Measurements from ENCODE around the gene POR.
"Not testable (repeated sequence)": the region's sequence is repeated elsewhere in the genome, so short reads cannot be mapped to it uniquely, and the experiment has no call there.

POR gene

GRCh38 chr7:75887669-75888369, 27.1 kb upstream of the POR start:
- TF ChIP-seq, protein P1, sequence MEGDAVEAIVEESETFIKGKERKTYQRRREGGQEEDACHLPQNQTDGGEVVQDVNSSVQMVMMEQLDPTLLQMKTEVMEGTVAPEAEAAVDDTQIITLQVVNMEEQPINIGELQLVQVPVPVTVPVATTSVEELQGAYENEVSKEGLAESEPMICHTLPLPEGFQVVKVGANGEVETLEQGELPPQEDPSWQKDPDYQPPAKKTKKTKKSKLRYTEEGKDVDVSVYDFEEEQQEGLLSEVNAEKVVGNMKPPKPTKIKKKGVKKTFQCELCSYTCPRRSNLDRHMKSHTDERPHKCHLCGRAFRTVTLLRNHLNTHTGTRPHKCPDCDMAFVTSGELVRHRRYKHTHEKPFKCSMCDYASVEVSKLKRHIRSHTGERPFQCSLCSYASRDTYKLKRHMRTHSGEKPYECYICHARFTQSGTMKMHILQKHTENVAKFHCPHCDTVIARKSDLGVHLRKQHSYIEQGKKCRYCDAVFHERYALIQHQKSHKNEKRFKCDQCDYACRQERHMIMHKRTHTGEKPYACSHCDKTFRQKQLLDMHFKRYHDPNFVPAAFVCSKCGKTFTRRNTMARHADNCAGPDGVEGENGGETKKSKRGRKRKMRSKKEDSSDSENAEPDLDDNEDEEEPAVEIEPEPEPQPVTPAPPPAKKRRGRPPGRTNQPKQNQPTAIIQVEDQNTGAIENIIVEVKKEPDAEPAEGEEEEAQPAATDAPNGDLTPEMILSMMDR (IDR thresholded peaks at IDR 0.05; ENCODE audit: control insufficient read depth, insufficient read depth, low read depth, low read length, missing control alignments): no peak
- no peak for DNase-seq (ENCODE audit: low read depth)
- no peak overlapping the region for H3K4me3 ChIP-seq (ENCODE audit: control insufficient read depth, low read depth, low read length)

- DNase-seq (ENCODE audit: low read depth): no peak
- H3K4me3 ChIP-seq (ENCODE audit: control insufficient read depth, low read depth, low read length): no peak overlapping the region
- TF ChIP-seq, protein P1 (IDR thresholded peaks at IDR 0.05; ENCODE audit: control insufficient read depth, insufficient read depth, low read depth, low read length, missing control alignments): no peak
Observed at GRCh38 chr7:75888464-75889222, 26.3 kb upstream of the POR start.

DNA sequence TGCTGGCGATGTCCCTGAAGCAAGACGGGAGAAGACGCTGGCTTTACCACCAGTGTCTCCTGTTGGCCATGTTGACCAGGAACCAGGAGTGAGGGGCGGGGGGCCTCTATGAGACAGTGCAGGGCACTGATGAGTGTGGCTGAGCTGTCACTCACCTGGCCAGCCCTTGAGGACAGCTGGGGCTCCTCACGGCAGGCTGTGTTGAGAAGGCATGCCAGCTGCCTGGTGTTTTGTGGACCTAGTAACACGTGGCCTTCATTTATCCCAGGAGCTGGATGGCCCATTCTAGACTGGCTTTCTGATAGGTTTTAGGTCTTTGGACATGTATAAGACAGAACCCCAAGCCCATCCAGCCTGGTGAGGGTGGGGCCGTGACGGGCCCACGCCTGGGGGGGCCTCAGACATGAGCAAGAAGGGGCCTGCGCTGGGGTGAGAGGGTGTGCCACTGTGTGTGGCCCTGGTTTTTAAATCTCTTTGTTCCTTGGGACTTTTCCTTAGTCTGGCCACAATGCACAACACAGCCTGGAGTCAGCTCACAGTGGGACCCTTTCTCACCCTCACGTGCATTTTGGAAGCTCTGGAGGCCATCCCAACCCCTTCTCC, 25.6 kb upstream of the POR start:
- TF ChIP-seq, protein P1 (IDR thresholded peaks at IDR 0.05; ENCODE audit: control insufficient read depth, insufficient read depth, low read depth, low read length, missing control alignments): no peak
- H3K4me3 ChIP-seq (ENCODE audit: control insufficient read depth, low read depth, low read length): no peak overlapping the region
- no peak for DNase-seq (ENCODE audit: low read depth)

DNA sequence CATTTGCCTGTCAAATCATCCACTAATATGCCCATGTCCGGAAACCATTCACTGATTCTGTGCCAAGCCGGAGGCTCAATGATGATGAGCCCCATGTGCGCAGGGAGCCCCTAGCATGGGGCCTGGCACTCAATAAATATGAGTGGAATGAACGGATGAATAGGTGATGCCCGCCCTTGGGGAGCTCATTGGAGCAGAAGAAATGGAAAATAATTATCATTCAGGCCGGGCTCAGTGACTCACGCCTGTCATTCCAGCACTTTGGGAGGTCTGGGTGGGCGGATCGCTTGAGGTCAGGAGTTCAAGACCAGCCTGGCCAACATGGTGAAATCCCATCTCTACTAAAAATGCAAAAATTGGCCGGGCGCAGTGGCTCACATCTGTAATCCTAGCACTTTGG, 25.1 kb upstream of the POR start:
- TF ChIP-seq, protein P1 (IDR thresholded peaks at IDR 0.05; ENCODE audit: control insufficient read depth, insufficient read depth, low read depth, low read length, missing control alignments): no peak
- peak; percentile 33 for DNase-seq (ENCODE audit: low read depth)
- no peak overlapping the region for H3K4me3 ChIP-seq (ENCODE audit: control insufficient read depth, low read depth, low read length)

DNA sequence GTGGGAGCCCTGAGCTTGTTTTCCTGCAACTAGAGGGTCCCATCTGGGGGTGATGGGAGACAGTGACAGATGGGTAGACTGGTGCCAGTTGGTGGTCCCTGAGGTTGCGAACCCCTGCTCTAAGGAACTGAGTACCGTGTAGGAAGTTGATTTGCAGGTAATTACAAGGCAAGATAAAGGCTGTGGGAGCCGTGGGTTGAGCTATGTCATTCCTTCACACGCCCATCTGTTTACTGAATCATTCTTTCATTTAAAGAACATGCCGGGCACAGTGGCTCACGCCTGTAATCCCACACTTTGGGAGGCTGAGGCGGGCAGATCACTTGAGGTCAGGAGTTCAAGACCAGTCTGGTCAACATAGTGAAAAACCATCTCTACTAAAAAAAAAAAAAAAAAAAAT, 23.7 kb upstream of the POR start:
- H3K4me3 ChIP-seq (ENCODE audit: control insufficient read depth, low read depth, low read length); DNase-seq (ENCODE audit: low read depth): not testable (repeated sequence)

DNA sequence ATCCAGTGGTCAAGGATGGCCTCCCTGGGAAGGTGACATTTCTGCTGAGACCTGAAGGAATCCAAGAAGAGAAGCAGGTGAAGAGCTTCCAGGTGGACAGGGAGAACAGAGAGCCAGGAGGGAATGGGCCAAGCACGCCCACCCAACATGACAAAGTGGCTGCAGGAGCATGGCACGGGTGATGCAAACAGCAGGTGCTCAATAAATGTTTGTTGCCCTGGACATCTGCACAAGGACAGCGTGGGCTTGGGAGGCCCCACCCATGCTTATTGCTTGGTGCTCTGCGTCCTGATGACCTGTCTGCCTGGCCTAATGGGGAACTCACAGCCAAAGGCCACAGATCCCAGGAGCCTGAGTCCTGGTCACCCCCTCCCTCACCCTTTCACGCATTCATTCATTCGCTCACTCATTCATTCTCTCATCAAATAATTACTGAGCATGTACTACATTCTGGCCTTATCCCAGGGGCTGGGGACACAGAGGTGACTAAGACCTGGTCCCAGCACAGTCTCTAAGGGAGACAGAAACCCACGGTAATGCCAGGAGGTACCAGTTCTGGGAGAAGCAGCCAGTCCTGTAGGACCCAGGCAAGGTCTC, 23.0 kb upstream of the POR start:
- no peak for DNase-seq (ENCODE audit: low read depth)
- TF ChIP-seq, protein P1 (IDR thresholded peaks at IDR 0.05; ENCODE audit: control insufficient read depth, insufficient read depth, low read depth, low read length, missing control alignments): no peak
- H3K4me3 ChIP-seq (ENCODE audit: control insufficient read depth, low read depth, low read length): no peak overlapping the region

Data from AG09309 (cell line).